HL-60 (cell line): Measurements from ENCODE around the gene BBS2.

ENCODE experiments used
- POLR2AphosphoS5 ChIP-seq: IDR thresholded peaks from 2 replicates; pipeline ENCODE4 v1.6.1; 2012; ENCODE audit warnings: low read depth
- TF ChIP-seq, protein P1 (sequence below): IDR thresholded peaks from one replicate; pipeline ENCODE4 v1.5.1; 2011; ENCODE audit warnings: low read length, control low read depth, inconsistent platforms; ENCODE audit not compliant: insufficient read depth

DNA sequence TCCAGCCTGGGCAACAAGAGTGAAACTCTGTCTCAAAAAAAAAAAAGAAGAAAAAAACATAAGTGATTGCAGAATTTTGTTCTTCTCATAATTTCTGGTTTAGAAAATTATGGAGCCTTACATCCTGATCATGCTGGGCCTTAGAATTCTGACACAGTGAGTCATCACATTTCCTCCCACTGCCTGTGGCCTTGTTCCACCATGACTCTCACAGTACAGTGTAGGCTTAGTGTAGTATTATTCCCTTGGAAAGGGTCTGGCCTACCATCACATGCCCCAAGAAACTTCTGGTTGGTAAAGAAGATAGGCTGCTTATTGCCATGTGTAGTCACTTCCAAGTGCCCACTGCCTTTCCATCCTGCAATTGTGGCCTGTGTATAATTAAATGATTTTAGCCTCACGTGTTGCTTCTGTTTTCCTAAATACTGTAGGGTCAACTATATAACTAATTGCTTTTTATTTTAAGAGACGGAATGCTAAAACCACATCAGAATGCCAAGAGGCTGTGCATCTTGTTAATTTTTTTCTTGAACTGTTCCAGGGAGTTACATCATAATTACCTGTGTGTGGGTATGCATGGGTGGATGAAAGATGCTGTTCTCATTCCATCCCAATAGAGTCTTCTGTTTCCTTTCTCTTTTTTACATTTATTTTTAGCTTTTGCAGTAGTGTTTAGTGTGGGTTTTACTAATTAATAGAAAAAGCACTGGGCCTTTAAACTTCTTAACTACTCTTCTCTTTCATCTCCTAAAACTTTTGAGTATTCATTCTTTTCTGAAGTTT lies 42.5 kb downstream of the BBS2 start:
- TF ChIP-seq, protein P1, sequence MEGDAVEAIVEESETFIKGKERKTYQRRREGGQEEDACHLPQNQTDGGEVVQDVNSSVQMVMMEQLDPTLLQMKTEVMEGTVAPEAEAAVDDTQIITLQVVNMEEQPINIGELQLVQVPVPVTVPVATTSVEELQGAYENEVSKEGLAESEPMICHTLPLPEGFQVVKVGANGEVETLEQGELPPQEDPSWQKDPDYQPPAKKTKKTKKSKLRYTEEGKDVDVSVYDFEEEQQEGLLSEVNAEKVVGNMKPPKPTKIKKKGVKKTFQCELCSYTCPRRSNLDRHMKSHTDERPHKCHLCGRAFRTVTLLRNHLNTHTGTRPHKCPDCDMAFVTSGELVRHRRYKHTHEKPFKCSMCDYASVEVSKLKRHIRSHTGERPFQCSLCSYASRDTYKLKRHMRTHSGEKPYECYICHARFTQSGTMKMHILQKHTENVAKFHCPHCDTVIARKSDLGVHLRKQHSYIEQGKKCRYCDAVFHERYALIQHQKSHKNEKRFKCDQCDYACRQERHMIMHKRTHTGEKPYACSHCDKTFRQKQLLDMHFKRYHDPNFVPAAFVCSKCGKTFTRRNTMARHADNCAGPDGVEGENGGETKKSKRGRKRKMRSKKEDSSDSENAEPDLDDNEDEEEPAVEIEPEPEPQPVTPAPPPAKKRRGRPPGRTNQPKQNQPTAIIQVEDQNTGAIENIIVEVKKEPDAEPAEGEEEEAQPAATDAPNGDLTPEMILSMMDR, result no peak
- no peak for TF ChIP-seq POLR2AphosphoS5
